GM12875 (cell line): Measurements from ENCODE around the gene E2F1.

Source experiments
- H3K4me3 ChIP-seq: one replicate; pipeline ENCODE4 v1.5.1; 2011; ENCODE audit warnings: low read depth, low read length, control low read depth
- CTCF ChIP-seq: IDR thresholded peaks from 2 replicates; pipeline ENCODE4 v1.5.1; 2011; ENCODE audit warnings: low read depth, mild to moderate bottlenecking, control low read depth, inconsistent platforms, low read length, moderate library complexity, borderline replicate concordance; ENCODE audit not compliant: insufficient read depth

Gene E2F1

GRCh38 chr20:33685328-33686099 is 671 bp downstream of the E2F1 start:
- peak overlapping the region; percentile 58 for H3K4me3 ChIP-seq
- no peak for TF ChIP-seq CTCF

GRCh38 chr20:33684533-33685327 is 1.5 kb downstream of the E2F1 start:
- no peak for TF ChIP-seq CTCF
- H3K4me3 ChIP-seq = peak overlapping the region; percentile 58

- TF ChIP-seq CTCF = no peak
- no peak overlapping the region for H3K4me3 ChIP-seq
Observed at GRCh38 chr20:33681728-33682353, 4.3 kb downstream of the E2F1 start.

- TF ChIP-seq CTCF = no peak
- no peak overlapping the region for H3K4me3 ChIP-seq
Observed at GRCh38 chr20:33681288-33681687, 4.9 kb downstream of the E2F1 start.

- no peak for TF ChIP-seq CTCF
- H3K4me3 ChIP-seq = no peak overlapping the region
Observed at GRCh38 chr20:33680686-33681085, 5.5 kb downstream of the E2F1 start.

GRCh38 chr20:33679758-33680485 is 6.3 kb downstream of the E2F1 start:
- 0 out of 2 replicates have a peak, but pooled peaks have one; percentile 6 for TF ChIP-seq CTCF
- no peak overlapping the region for H3K4me3 ChIP-seq
